HG03442 (cell line): Measurements from ENCODE around the gene BLMH.
"Not testable (repeated sequence)": the region's sequence is repeated elsewhere in the genome, so short reads cannot be mapped to it uniquely, and the experiment has no call there.

Source experiments
- ATAC-seq: cut with Tn5 transposase; IDR thresholded peaks from one replicate; pipeline ENCODE4 v1.9.1; 2021; ENCODE audit warnings: mild to moderate bottlenecking, moderate library complexity; ENCODE audit not compliant: unreplicated experiment

The BLMH gene

GRCh38 chr17:30209930-30210329, 81.8 kb downstream of the BLMH start:
- no peak for ATAC-seq

- no peak for ATAC-seq
These were observed 83.5 kb downstream of the BLMH start for GRCh38 chr17:30208214-30208613.

GRCh38 chr17:30207655-30208054, 84.1 kb downstream of the BLMH start:
- no peak for ATAC-seq

DNA sequence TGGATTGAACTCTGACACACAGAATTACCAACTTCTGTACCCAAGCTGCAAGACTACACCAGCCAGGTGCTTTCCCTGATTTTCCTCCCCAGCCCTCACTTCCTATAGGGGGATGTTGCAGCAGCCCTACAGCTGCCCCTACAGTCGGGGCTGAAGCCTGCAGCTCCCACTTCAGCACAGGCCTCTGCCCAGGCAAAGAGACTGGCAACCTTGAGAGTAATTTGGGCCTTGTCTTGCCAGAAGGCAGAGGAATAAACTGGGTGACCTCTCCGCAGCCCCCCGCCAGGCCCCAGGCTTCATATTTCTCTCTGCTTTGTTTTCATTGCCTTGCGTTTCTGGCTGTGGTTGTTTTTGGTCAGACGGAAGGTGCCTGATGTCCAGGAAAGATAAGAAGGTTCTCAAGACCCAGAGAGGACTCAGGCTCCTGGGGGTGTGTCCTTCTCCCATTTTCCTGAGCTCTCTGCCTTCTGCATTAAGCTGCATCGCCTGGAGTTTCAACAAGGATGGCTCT, 88.2 kb downstream of the BLMH start:
- ATAC-seq, result no peak

DNA sequence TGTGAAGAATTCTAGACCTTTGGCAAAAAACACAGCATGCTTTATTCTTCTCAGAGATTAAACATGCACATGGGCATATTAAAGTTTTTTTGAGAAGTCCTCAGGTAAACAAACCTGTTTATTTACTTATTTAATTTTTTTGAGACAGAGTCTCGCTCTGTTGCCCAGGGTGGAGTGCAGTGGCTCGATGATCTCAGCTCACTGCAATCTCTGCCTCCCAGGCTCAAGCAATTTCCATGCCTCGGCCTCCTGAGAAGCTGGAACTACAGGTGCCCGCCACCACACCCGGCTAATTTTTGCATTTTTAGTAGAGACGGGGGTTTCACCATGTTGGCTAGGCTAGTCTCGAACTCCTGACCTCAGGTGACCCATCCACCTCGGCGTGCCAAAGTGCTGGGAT, 91.1 kb downstream of the BLMH start:
- ATAC-seq, result not testable (repeated sequence)

GRCh38 chr17:30200106-30200505, 91.6 kb downstream of the BLMH start:
- no peak for ATAC-seq

DNA sequence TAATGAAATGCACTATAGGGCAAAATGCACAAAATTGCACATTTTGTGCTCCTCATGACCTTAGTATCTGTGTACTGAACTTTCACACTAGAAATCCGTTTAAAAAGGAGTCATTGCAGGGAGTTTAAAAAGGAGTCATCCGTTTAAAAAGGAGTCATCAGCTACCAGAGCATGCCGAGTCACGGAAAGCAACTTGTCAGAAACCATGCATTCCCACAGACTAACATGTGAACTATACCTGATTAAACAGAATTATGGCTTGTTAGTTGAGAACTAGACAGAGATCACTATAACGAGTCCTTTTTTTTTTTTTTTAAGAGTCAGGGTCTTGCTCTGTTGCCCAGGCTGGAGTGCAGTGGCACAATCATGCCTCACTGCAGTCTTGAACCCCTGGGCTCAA, 92.1 kb downstream of the BLMH start:
- ATAC-seq, result no peak
